GM12878 (cell line): ENCODE data around the gene NPB. TPM values are rescaled to one million over a fixed set of nuclear protein-coding genes. Genes with fewer than 3 reads are reported as not detected.

Source experiments
- ATAC-seq: fragments of 200-7000 bp; cut with Tn5 transposase; 3 replicates; pipeline ENCODE4 v1.9.1; 2020; ENCODE audit warnings: mild to moderate bottlenecking, moderate library complexity
- BruUV-seq: library from RNA; stranded (reverse); fragments of 400-500 nt; replicated peaks from 2 replicates; lab custom pipeline; 2021; lab: Mats Ljungman, UMichigan
- CTCF ChIA-PET: fragments of 300-600 bp; sonication (Branson Sonifier 250); formaldehyde crosslinking; extraction: SDS; loops from one replicate; lab custom pipeline; 2021; ENCODE audit warnings: inconsistent platforms; lab: Yijun Ruan, JAX
- POLR2A ChIA-PET: fragments of 350-600 bp; formaldehyde crosslinking; extraction: SDS; loops from one replicate; lab custom pipeline; 2021; ENCODE audit warnings: inconsistent platforms; lab: Charles Lee
- RAD21 ChIA-PET: fragments of 300-600 bp; sonication (Branson Sonifier 250); formaldehyde crosslinking; loops from one replicate; lab custom pipeline; 2023; ENCODE audit warnings: antibody characterized with exemption; ENCODE audit not compliant: unreplicated experiment; lab: Charles Lee
- SMC1A ChIA-PET: fragments of 300-600 bp; sonication (Branson Sonifier 250); formaldehyde crosslinking; loops from one replicate; lab custom pipeline; 2023; ENCODE audit not compliant: unreplicated experiment, uncharacterized antibody; lab: Charles Lee
- DNase-seq: peaks from one replicate; pipeline ENCODE4 v3.0.0-alpha.2; 2011; ENCODE audit warnings: low read depth, low spot score
- FAIRE-seq: peaks from 3 replicates; lab custom pipeline; 2011; peaks lifted over from hg19 to GRCh38; lab: Jason Lieb, UNC
- H2AFZ ChIP-seq: 2 replicates; pipeline ENCODE4 v1.6.0; 2011; ENCODE audit warnings: low read depth, low read length, control low read depth; ENCODE audit not compliant: control insufficient read depth
- H3K27ac ChIP-seq: 2 replicates; pipeline ENCODE4 v1.5.1; 2011; ENCODE audit warnings: control low read depth; ENCODE audit not compliant: control insufficient read depth, insufficient read depth
- H3K27me3 ChIP-seq, 2 experiments: replicated peaks in 1 of 2; 2 replicates each; pipeline versions ENCODE4 v1.6.0 to v1.6.1; 2011; ENCODE audit warnings: low read length in 1 of 2; ENCODE audit not compliant: control insufficient read depth in 2 of 2, insufficient read depth in 2 of 2
- H3K36me3 ChIP-seq, 2 experiments: 2 replicates each; pipeline ENCODE4 v1.5.1; 2011; ENCODE audit warnings: low read length in 1 of 2; ENCODE audit not compliant: control insufficient read depth in 2 of 2, insufficient read depth in 2 of 2
- H3K4me1 ChIP-seq: 2 replicates; pipeline ENCODE4 v1.6.1; 2011; ENCODE audit warnings: mild to moderate bottlenecking, low read length, moderate library complexity, mixed read lengths; ENCODE audit not compliant: control insufficient read depth, insufficient read depth
- H3K4me2 ChIP-seq: 2 replicates; pipeline ENCODE4 v1.6.0; 2011; ENCODE audit warnings: control low read depth; ENCODE audit not compliant: control insufficient read depth, insufficient read depth
- H3K4me3 ChIP-seq: fragments of 200-600 bp; sonication (generic); 2 replicates; pipeline ENCODE4 v1.5.1; 2016
- H3K79me2 ChIP-seq: 2 replicates; pipeline ENCODE4 v1.6.0; 2011; ENCODE audit warnings: low read length; ENCODE audit not compliant: control insufficient read depth, insufficient read depth
- H3K9ac ChIP-seq: 2 replicates; pipeline ENCODE4 v1.8.0; 2011; ENCODE audit warnings: low read length, control low read depth, mixed read lengths; ENCODE audit not compliant: control insufficient read depth, insufficient read depth
- H3K9me3 ChIP-seq: replicated peaks from 3 replicates; pipeline ENCODE4 v1.5.1; 2011; ENCODE audit warnings: mild to moderate bottlenecking, low read length; ENCODE audit not compliant: control insufficient read depth, insufficient read depth
- H4K20me1 ChIP-seq: 2 replicates; pipeline ENCODE4 v1.6.0; 2011; ENCODE audit not compliant: control insufficient read depth, insufficient read depth
- MXI1 ChIP-seq: fragments of 150-350 bp; IDR thresholded peaks from 2 replicates; pipeline ENCODE4 v1.6.1; 2011; ENCODE audit warnings: low read depth, mild to moderate bottlenecking, inconsistent platforms, low read length, improper control_type of control experiment
- POLR2A ChIP-seq: IDR thresholded peaks from 2 replicates; pipeline ENCODE4 v1.6.1; 2011; ENCODE audit warnings: low read depth, mild to moderate bottlenecking, low read length
- RUNX3 ChIP-seq: IDR thresholded peaks from 2 replicates; pipeline ENCODE4 v1.6.1; 2012; ENCODE audit warnings: low read length, inconsistent platforms
- WGBS: methylation state at CpG from one replicate; pipeline ENCODE4 v1.1.6; 2016; ENCODE audit warnings: low lambda C conversion rate; ENCODE audit not compliant: insufficient replicate concordance, insufficient coverage; ENCODE audit errors: missing lambda C conversion rate; 5-methylcytosine and 5-hydroxymethylcytosine counted together
- in situ Hi-C: fragments of 300-500 bp; cut with MboI; formaldehyde crosslinking; loops from 9 replicates; pipeline ENCODE4 v1.14.3; 2018; ENCODE audit warnings: mixed read lengths
- intact Hi-C: fragments of 100-400 bp; cut with micrococcal nuclease; formaldehyde crosslinking; loops from one replicate; pipeline ENCODE4 v1.14.2; 2022; ENCODE audit not compliant: unreplicated experiment
- polyA plus RNA-seq, 11 experiments: library from polyadenylated mRNA; depleted of rRNA in 4 of 11; unstranded in 6 of 11; stranded (reverse) in 5 of 11; fragments of >200 nt; fragmentation: Nextera tagmentation in 4 of 11; fragmentation: Illumina TruSeq in 1 of 11; extraction: Ambion mirVana in 4 of 11; extraction: Trizol in 1 of 11; gene quantifications; 1 replicate in 1 of 11; 2 replicates in 10 of 11; pipeline versions ENCODE4 v1.2.1 to v1.2.3, GENCODE V29; 2011 to 2016; ENCODE audit warnings: inconsistent platforms in 2 of 11, missing spikeins in 2 of 11, low read depth in 1 of 11
- total RNA-seq, 4 experiments: library from RNA; depleted of rRNA in 3 of 4; stranded (reverse); fragments of >200 nt in 3 of 4; fragmentation: Illumina TruSeq in 1 of 4; extraction: Trizol in 1 of 4; gene quantifications; 2 replicates each; pipeline versions ENCODE4 v1.2.1 to v1.2.3, GENCODE V29; 2013 to 2021
- TF ChIP-seq, protein P1 (sequence below): IDR thresholded peaks from 2 replicates; pipeline ENCODE4 v1.6.1; 2012; ENCODE audit warnings: low read depth, low read length, improper control_type of control experiment

Gene NPB
- total and polyA plus RNA-seq, 10 of the 15 experiments (the other 5 are each of a cell fraction or from before 2014, with no cell fraction given), result 0.03 to 0.40 (median 0.15) TPM; not detected in 2

DNA sequence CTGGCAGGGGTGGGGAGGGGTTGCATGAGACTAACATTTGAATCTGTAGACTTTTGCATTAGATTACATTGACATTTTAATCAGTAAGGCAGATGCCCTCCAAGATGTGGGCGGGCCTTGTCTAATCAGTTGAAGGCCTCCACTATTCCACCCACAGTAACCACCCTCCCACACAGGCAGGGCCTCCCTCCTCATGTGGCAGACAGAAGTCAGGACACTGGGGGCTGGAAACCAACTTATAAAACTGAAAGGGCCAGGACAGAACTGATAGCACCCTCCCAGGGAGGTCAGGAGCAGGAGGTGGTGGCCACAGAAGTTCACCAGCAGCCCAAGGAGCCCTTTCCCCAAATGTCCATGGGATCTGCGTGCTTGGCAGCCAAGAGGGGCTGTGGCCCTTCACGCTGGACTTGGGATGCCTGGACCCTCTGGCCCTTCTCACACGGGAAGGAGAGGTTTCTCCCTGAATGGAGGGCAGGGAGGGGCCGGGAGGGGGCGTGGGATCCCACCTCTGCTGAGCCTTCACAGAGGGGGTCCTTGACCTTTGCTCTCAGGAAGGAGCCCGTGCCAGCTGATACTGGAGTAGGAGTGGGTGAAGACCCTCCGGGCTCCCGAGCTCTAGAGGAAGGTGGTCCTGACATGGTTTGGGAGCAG lies 30.4 kb downstream of the NPB start:
- in situ Hi-C loops, result no loop called here
- Histone ChIP-seq H3K27me3 (no peaks in the 10 kb centered on the region), H3K9ac (no peak overlapping the region), H2AFZ (no peak overlapping the region), H3K9me3 (no peaks in the 10 kb centered on the region), H3K4me2 (no peak overlapping the region), H3K4me3 (no peak overlapping the region), H4K20me1 (no peaks in the 10 kb centered on the region), H3K79me2 (peaks cover 10% of the 10 kb centered on the region), H3K27ac (no peak overlapping the region), H3K4me1 (peaks cover 17% of the 10 kb centered on the region), H3K36me3 (peaks cover 0 to 2% of the 10 kb centered on the region in 2 experiments; a peak in 1 of 4 replicates)
- FAIRE-seq (no peak), DNase-seq (no peak), ATAC-seq (no peak)
- TF ChIP-seq MXI1, result no peak
- 0 out of 2 replicates have a peak, but pooled peaks have one; percentile 6 for TF ChIP-seq RUNX3
- intact Hi-C loops, result no loop called here
- ChIA-PET SMC1A (no interaction called here), RAD21 (no interaction called here), POLR2A (no interaction called here), CTCF (no interaction called here)
- BruUV-seq, result no TSS peak
- WGBS, result 69% methylated on average over 9 of the region's 9 CpGs

DNA sequence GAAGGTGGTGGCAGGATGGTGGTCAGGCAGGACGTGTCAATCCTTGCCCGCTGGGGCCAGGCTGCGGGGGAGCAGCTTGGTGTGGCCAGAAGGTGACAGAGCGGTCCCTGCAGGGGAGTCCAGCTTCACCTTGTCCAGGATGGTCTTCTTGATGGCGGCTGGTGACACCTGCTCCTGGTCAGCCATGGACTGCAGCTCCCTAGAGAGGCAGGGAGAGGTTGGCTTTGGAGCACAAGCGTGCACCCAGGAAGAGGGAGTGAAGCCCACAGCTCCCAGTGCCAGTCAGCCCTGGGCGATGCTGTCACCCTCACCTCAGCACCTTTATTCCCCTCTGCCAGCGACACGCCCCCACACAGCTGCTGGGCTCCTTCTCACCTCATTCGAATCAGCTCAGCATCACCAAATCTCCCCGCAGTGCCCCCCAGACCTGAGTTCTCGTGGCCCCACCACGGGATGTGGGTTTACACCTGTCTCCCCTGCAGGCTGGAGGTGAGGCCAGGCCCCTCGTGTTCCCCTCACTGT lies 31.2 kb downstream of the NPB start:
- no peak for DNase-seq
- BruUV-seq, result no TSS peak
- H4K20me1 ChIP-seq, result no peaks in the 10 kb centered on the region
- intact Hi-C loops (no loop called here), in situ Hi-C loops (no loop called here)
- H3K9ac ChIP-seq, result no peak overlapping the region
- WGBS, result 83% methylated on average over 13 of the region's 14 CpGs
- peaks cover 10% of the 10 kb centered on the region for H3K79me2 ChIP-seq
- no peak for ATAC-seq
- TF ChIP-seq, protein P1, sequence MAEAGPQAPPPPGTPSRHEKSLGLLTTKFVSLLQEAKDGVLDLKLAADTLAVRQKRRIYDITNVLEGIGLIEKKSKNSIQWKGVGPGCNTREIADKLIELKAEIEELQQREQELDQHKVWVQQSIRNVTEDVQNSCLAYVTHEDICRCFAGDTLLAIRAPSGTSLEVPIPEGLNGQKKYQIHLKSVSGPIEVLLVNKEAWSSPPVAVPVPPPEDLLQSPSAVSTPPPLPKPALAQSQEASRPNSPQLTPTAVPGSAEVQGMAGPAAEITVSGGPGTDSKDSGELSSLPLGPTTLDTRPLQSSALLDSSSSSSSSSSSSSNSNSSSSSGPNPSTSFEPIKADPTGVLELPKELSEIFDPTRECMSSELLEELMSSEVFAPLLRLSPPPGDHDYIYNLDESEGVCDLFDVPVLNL, result no peak
- TF ChIP-seq POLR2A, result 0 out of 2 replicates have a peak, but pooled peaks have one; percentile 16
- no peak overlapping the region for H3K27ac ChIP-seq
- ChIA-PET RAD21 (no interaction called here), POLR2A (no interaction called here), CTCF (no interaction called here), SMC1A (no interaction called here)
- H3K4me2 ChIP-seq, result no peak overlapping the region
- H3K9me3 ChIP-seq, result no peaks in the 10 kb centered on the region
- no peak for FAIRE-seq
- H2AFZ ChIP-seq, result no peak overlapping the region
- H3K36me3 ChIP-seq, result peaks cover 0 to 2% of the 10 kb centered on the region in 2 experiments; a peak in 1 of 4 replicates
- H3K27me3 ChIP-seq, result no peaks in the 10 kb centered on the region
- H3K4me1 ChIP-seq, result peaks cover 17% of the 10 kb centered on the region
- no peak overlapping the region for H3K4me3 ChIP-seq
